ENCODE data around the gene USH1G. TPM values are rescaled to one million over a fixed set of nuclear protein-coding genes. Genes with fewer than 3 reads are reported as not detected.

The USH1G gene
- total RNA-seq, 2 donors from 2014 or later = 1.1 TPM; not detected in 1

DNA sequence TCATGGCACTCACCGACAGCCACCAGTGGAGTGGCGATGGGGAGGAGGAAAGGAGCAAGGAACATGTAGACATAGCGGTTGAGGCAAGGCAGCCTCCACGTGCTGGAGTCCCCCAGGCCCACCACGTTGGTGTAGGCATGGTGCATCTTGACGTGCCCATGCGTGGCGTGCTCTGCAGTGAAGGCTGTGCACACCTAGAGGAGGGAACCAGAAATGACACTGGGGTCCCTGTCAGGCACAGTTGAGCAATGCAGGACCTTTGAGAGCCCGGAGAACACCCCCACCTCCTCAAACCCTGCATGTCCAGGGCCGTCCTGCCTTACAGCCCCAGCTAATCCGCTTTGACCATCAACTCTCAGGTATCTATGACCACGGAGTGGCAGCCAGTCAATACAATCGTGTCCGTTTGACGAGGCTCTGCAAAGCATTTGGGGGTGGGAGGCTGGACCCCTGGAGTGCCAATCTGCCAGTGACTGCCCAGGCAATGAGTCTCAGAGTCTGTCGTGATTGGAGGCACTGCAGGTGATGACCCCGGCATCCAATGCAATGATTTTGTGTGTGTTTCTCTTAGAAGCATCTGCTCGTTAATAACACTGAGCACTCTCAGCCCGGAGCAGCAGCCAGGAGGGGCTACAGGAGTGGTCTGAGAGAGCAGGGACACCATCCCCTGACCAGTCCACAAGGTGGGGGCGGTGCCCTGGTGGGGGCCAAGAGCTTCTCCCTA lies 40.4 kb downstream of the USH1G start:
- TF ChIP-seq, protein P1, sequence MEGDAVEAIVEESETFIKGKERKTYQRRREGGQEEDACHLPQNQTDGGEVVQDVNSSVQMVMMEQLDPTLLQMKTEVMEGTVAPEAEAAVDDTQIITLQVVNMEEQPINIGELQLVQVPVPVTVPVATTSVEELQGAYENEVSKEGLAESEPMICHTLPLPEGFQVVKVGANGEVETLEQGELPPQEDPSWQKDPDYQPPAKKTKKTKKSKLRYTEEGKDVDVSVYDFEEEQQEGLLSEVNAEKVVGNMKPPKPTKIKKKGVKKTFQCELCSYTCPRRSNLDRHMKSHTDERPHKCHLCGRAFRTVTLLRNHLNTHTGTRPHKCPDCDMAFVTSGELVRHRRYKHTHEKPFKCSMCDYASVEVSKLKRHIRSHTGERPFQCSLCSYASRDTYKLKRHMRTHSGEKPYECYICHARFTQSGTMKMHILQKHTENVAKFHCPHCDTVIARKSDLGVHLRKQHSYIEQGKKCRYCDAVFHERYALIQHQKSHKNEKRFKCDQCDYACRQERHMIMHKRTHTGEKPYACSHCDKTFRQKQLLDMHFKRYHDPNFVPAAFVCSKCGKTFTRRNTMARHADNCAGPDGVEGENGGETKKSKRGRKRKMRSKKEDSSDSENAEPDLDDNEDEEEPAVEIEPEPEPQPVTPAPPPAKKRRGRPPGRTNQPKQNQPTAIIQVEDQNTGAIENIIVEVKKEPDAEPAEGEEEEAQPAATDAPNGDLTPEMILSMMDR (IDR thresholded peaks at IDR 0.05) = no peak
- TF ChIP-seq POLR2A (IDR thresholded peaks at IDR 0.05) = no peak
- no peak for TF ChIP-seq POLR2AphosphoS5 (IDR thresholded peaks at IDR 0.05)
- intact Hi-C loops (cut with DNase I) = no loop called here
- WGBS = 61% methylated on average over 20 of the region's 20 CpGs

DNA sequence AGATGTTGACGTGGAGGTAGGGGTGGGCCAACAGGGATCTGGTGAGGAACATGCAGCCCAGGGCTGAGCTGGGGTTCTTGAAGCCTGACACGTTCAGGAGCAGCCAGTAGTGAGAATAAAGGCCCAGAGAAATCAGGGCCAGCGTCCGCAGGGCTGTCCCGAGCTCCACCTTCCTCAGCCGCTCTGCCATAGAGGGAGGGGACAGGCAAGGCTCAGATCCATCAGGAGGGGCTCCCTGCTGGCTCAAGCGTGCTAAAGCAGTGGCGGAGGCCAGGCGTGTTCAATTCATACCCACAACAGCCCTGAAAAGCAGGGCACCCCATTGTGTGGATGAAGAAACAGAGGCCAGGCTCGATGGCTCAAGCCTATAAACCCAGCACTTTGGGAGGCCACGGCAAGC lies 42.0 kb downstream of the USH1G start:
- no peak for DNase-seq (ENCODE audit: low spot score)
- no peaks in the 10 kb centered on the region for H3K27me3 ChIP-seq (replicated peaks; ENCODE audit: insufficient read depth)
- intact Hi-C loops (cut with DNase I) = no loop called here
- no peaks in the 10 kb centered on the region for H3K9me3 ChIP-seq
- H3K4me1 ChIP-seq (replicated peaks) = no peaks in the 10 kb centered on the region
- TF ChIP-seq, protein P1 (IDR thresholded peaks at IDR 0.05) = no peak
- no peaks in the 10 kb centered on the region for H3K36me3 ChIP-seq
- 65% methylated on average over 11 of the region's 11 CpGs for WGBS
- no peak overlapping the region for H3K4me3 ChIP-seq
- no peak overlapping the region for H3K27ac ChIP-seq

More for the DNA sequence above, 40.4 kb downstream of the USH1G start:
- no peak overlapping the region for H3K4me3 ChIP-seq
- no peaks in the 10 kb centered on the region for H3K36me3 ChIP-seq
- H3K9me3 ChIP-seq = no peaks in the 10 kb centered on the region
- H3K4me1 ChIP-seq (replicated peaks) = no peaks in the 10 kb centered on the region
- no peaks in the 10 kb centered on the region for H3K27me3 ChIP-seq (replicated peaks; ENCODE audit: insufficient read depth)
- H3K27ac ChIP-seq = no peak overlapping the region
- no peak for DNase-seq (ENCODE audit: low spot score)

DNA sequence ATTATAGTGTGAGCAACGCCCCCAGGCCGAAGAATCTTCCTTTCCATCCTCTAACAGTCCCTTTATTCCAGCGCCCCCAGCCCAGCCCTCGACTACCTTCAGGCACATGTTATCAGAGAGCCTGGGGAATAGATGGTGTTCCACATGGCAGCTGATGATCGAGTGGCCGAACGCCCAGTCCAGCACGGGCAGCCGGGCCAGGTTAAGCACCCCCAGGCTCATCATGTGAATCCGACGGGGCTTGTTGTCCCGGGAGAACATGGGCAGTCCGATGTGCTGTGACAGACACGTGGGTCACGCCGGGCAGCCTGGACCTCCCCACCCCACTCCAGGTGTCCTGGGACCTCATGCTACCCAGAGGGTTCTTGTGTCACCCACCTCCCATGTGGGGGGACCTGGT lies 43.7 kb downstream of the USH1G start:
- Histone ChIP-seq H3K36me3 (no peaks in the 10 kb centered on the region), H3K9me3 (no peaks in the 10 kb centered on the region), H3K27ac (no peak overlapping the region), H3K4me3 (no peak overlapping the region), H3K27me3 (replicated peaks; ENCODE audit: insufficient read depth) (no peaks in the 10 kb centered on the region), H3K4me1 (replicated peaks) (no peaks in the 10 kb centered on the region)
- no peak for DNase-seq (ENCODE audit: low spot score)
- TF ChIP-seq POLR2AphosphoS5 (IDR thresholded peaks at IDR 0.05) (no peak), POLR2A (IDR thresholded peaks at IDR 0.05) (no peak)
- TF ChIP-seq, protein P1 (IDR thresholded peaks at IDR 0.05) = no peak
- intact Hi-C loops (cut with DNase I) = no loop called here
- WGBS = 86% methylated on average over 16 of the region's 16 CpGs

DNA sequence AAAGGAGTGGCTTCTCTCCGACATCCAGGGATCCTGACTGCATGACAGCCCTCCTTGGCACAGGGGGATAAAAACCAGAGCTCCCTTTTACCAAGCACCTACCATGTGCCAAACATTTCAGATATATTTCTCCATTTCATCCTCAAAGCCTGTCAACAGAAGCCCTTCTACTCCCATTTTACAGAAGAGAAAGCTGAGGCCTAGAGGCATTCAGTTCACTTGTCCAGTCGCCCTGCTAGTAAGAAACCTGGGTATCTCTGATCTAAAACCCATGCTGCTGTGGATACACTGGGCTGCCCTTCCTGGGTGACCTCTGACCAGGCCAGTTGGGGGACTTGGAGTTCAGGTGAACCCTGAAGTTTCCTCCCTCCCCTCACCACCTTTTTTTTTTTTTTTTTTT lies 44.4 kb downstream of the USH1G start:
- Histone ChIP-seq H3K27me3 (replicated peaks; ENCODE audit: insufficient read depth) (no peaks in the 10 kb centered on the region), H3K27ac (no peak overlapping the region), H3K4me1 (replicated peaks) (no peaks in the 10 kb centered on the region), H3K9me3 (no peaks in the 10 kb centered on the region), H3K4me3 (no peak overlapping the region), H3K36me3 (no peaks in the 10 kb centered on the region)
- no peak for DNase-seq (ENCODE audit: low spot score)
- intact Hi-C loops (cut with DNase I) = no loop called here
- TF ChIP-seq POLR2AphosphoS5 (IDR thresholded peaks at IDR 0.05) (no peak), POLR2A (IDR thresholded peaks at IDR 0.05) (no peak)
- TF ChIP-seq, protein P1 (IDR thresholded peaks at IDR 0.05) = no peak
- 60% methylated on average over 2 of the region's 2 CpGs for WGBS
